HG03060 (cell line): ENCODE data around the gene ACTN4.
"Not testable (repeated sequence)": the region's sequence is repeated elsewhere in the genome, so short reads cannot be mapped to it uniquely, and the experiment has no call there.

Experiments
- ATAC-seq: cut with Tn5 transposase; IDR thresholded peaks from one replicate; pipeline ENCODE4 v1.9.1; 2021; ENCODE audit warnings: low read depth, moderate number of reproducible peaks; ENCODE audit not compliant: unreplicated experiment

Gene ACTN4

GRCh38 chr19:38753783-38754182 is 106.3 kb downstream of the ACTN4 start:
- ATAC-seq = not testable (repeated sequence)

- not testable (repeated sequence) for ATAC-seq
Measured at GRCh38 chr19:38754196-38754595, 106.7 kb downstream of the ACTN4 start.

GRCh38 chr19:38759590-38760003 is 112.1 kb downstream of the ACTN4 start:
- ATAC-seq = no peak

GRCh38 chr19:38760805-38761517 is 113.5 kb downstream of the ACTN4 start:
- ATAC-seq = not testable (repeated sequence)

GRCh38 chr19:38761884-38762389 is 114.5 kb downstream of the ACTN4 start:
- not testable (repeated sequence) for ATAC-seq

GRCh38 chr19:38763795-38764220 is 116.4 kb downstream of the ACTN4 start:
- no peak for ATAC-seq

GRCh38 chr19:38765214-38765613 is 117.8 kb downstream of the ACTN4 start:
- no peak for ATAC-seq

- ATAC-seq = no peak
Measured at GRCh38 chr19:38766276-38767047, 119.0 kb downstream of the ACTN4 start.

GRCh38 chr19:38769635-38770211 is 122.3 kb downstream of the ACTN4 start:
- ATAC-seq = no peak

GRCh38 chr19:38770228-38770948 is 122.9 kb downstream of the ACTN4 start:
- not testable (repeated sequence) for ATAC-seq

- ATAC-seq = not testable (repeated sequence)
Measured at GRCh38 chr19:38770949-38771275, 123.5 kb downstream of the ACTN4 start.

- ATAC-seq = not testable (repeated sequence)
Measured at GRCh38 chr19:38771569-38771968, 124.1 kb downstream of the ACTN4 start.

GRCh38 chr19:38773469-38774177 is 126.2 kb downstream of the ACTN4 start, which contains the start of gene LGALS7:
Gene LGALS7 (minus strand): TSS chr19:38773517. CDS start chr19:38773492, 25 bp downstream.
- no peak for ATAC-seq

- no peak for ATAC-seq
Measured at GRCh38 chr19:38774181-38774950, 126.9 kb downstream of the ACTN4 start.

- no peak for ATAC-seq
Measured at GRCh38 chr19:38778733-38779132, 131.3 kb downstream of the ACTN4 start.

- no peak for ATAC-seq
Measured at GRCh38 chr19:38780443-38780842, 133.0 kb downstream of the ACTN4 start.

- ATAC-seq = no peak
Measured at GRCh38 chr19:38781058-38781457, 133.6 kb downstream of the ACTN4 start.
